Measurements from ENCODE around the gene GABRD.

GABRD gene

GRCh38 chr1:2060072-2060471 lies 40.9 kb downstream of the GABRD start:
- in situ Hi-C loops (cut with HindIII; ENCODE audit: low pct_unique_long_range_greater_than_20kb, low sequenced_read_pairs) = no loop called here
- no peak for DNase-seq (ENCODE audit: low read depth in 1 of 2, low spot score in 1 of 2)
- no peak for TF ChIP-seq JUND (IDR thresholded peaks at IDR 0.05; ENCODE audit: low read depth)

- TF ChIP-seq JUND (IDR thresholded peaks at IDR 0.05; ENCODE audit: low read depth) = no peak
- no peak for DNase-seq (ENCODE audit: low read depth in 1 of 2, low spot score in 1 of 2)
- in situ Hi-C loops (cut with HindIII; ENCODE audit: low pct_unique_long_range_greater_than_20kb, low sequenced_read_pairs) = no loop called here
Measured at GRCh38 chr1:2060535-2060934, 41.4 kb downstream of the GABRD start.

GRCh38 chr1:2061065-2061778 lies 42.1 kb downstream of the GABRD start:
- no peak for DNase-seq (ENCODE audit: low read depth in 1 of 2, low spot score in 1 of 2)
- in situ Hi-C loops (cut with HindIII; ENCODE audit: low pct_unique_long_range_greater_than_20kb, low sequenced_read_pairs) = no loop called here
- TF ChIP-seq JUND (IDR thresholded peaks at IDR 0.05; ENCODE audit: low read depth) = no peak

GRCh38 chr1:2065699-2066098 lies 46.6 kb downstream of the GABRD start:
- TF ChIP-seq JUND (IDR thresholded peaks at IDR 0.05; ENCODE audit: low read depth) = no peak
- no peak for DNase-seq (ENCODE audit: low read depth in 1 of 2, low spot score in 1 of 2)
- in situ Hi-C loops (cut with HindIII; ENCODE audit: low pct_unique_long_range_greater_than_20kb, low sequenced_read_pairs) = no loop called here

- no peak for DNase-seq (ENCODE audit: low read depth in 1 of 2, low spot score in 1 of 2)
- TF ChIP-seq JUND (IDR thresholded peaks at IDR 0.05; ENCODE audit: low read depth) = no peak
- in situ Hi-C loops (cut with HindIII; ENCODE audit: low pct_unique_long_range_greater_than_20kb, low sequenced_read_pairs) = no loop called here
Measured at GRCh38 chr1:2067393-2067792, 48.2 kb downstream of the GABRD start.

GRCh38 chr1:2067981-2068380 lies 48.8 kb downstream of the GABRD start:
- DNase-seq (ENCODE audit: low read depth in 1 of 2, low spot score in 1 of 2) = no peak

GRCh38 chr1:2068951-2069350 lies 49.8 kb downstream of the GABRD start:
- DNase-seq (ENCODE audit: low read depth in 1 of 2, low spot score in 1 of 2) = no peak
- in situ Hi-C loops (cut with HindIII; ENCODE audit: low pct_unique_long_range_greater_than_20kb, low sequenced_read_pairs) = no loop called here
- no peak for TF ChIP-seq JUND (IDR thresholded peaks at IDR 0.05; ENCODE audit: low read depth)

More at GRCh38 chr1:2067981-2068380, 48.8 kb downstream of the GABRD start:
- in situ Hi-C loops (cut with HindIII; ENCODE audit: low pct_unique_long_range_greater_than_20kb, low sequenced_read_pairs) = no loop called here
- TF ChIP-seq JUND (IDR thresholded peaks at IDR 0.05; ENCODE audit: low read depth) = no peak

- in situ Hi-C loops (cut with HindIII; ENCODE audit: low pct_unique_long_range_greater_than_20kb, low sequenced_read_pairs) = no loop called here
- DNase-seq (ENCODE audit: low read depth in 1 of 2, low spot score in 1 of 2) = no peak
- TF ChIP-seq JUND (IDR thresholded peaks at IDR 0.05; ENCODE audit: low read depth) = no peak
Measured at GRCh38 chr1:2070016-2070415, 50.9 kb downstream of the GABRD start.

GRCh38 chr1:2070800-2071530 lies 51.8 kb downstream of the GABRD start:
- in situ Hi-C loops (cut with HindIII; ENCODE audit: low pct_unique_long_range_greater_than_20kb, low sequenced_read_pairs) = no loop called here
- DNase-seq (ENCODE audit: low read depth in 1 of 2, low spot score in 1 of 2) = no peak
- no peak for TF ChIP-seq JUND (IDR thresholded peaks at IDR 0.05; ENCODE audit: low read depth)

GRCh38 chr1:2072109-2072806 lies 53.1 kb downstream of the GABRD start:
- in situ Hi-C loops (cut with HindIII; ENCODE audit: low pct_unique_long_range_greater_than_20kb, low sequenced_read_pairs) = no loop called here
- TF ChIP-seq JUND (IDR thresholded peaks at IDR 0.05; ENCODE audit: low read depth) = no peak
- no peak for DNase-seq (ENCODE audit: low read depth in 1 of 2, low spot score in 1 of 2)

- TF ChIP-seq JUND (IDR thresholded peaks at IDR 0.05; ENCODE audit: low read depth) = no peak
- DNase-seq (ENCODE audit: low read depth in 1 of 2, low spot score in 1 of 2) = no peak
- in situ Hi-C loops (cut with HindIII; ENCODE audit: low pct_unique_long_range_greater_than_20kb, low sequenced_read_pairs) = no loop called here
Measured at GRCh38 chr1:2072891-2073290, 53.7 kb downstream of the GABRD start.

GRCh38 chr1:2073382-2074230 lies 54.5 kb downstream of the GABRD start:
- DNase-seq (ENCODE audit: low read depth in 1 of 2, low spot score in 1 of 2) = no peak
- in situ Hi-C loops (cut with HindIII; ENCODE audit: low pct_unique_long_range_greater_than_20kb, low sequenced_read_pairs) = no loop called here
- TF ChIP-seq JUND (IDR thresholded peaks at IDR 0.05; ENCODE audit: low read depth) = no peak
